ENCODE measurements around the gene PPP6R3.

Gene PPP6R3

GRCh38 chr11:68501813-68502212 is 41.3 kb downstream of the PPP6R3 start:
- no peak for TF ChIP-seq CTCF (IDR thresholded peaks at IDR 0.05; ENCODE audit: extremely low read depth, insufficient read depth, missing control alignments)
- no peak for DNase-seq (ENCODE audit: low spot score)
- in situ Hi-C loops (cut with MboI; ENCODE audit: low pct_unique_long_range_greater_than_20kb, low sequenced_read_pairs, unreplicated experiment), result no loop called here

GRCh38 chr11:68503251-68503687 is 42.7 kb downstream of the PPP6R3 start:
- no peak for TF ChIP-seq CTCF (IDR thresholded peaks at IDR 0.05; ENCODE audit: extremely low read depth, insufficient read depth, missing control alignments)

DNA sequence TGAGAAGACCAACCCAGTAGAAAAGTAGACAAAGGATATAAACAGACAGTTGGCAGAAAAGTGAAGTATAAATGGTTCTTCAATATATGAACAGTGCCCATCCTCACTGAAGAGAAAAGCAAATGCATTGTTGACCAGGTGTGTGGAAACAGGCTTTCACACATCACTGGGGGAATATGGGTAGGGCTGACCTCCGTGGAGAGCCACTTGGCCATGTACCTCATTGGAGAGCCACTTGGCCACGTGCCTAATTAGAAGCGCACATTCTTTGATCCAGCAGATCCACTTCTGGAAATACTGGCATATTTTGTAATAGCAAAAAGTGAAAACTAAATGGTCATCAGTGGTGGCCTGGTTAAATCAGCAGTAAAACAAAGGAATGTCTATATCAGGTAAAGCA is 43.2 kb downstream of the PPP6R3 start:
- in situ Hi-C loops (cut with MboI; ENCODE audit: low pct_unique_long_range_greater_than_20kb, low sequenced_read_pairs, unreplicated experiment), result no loop called here
- no peak for DNase-seq (ENCODE audit: low spot score)
- TF ChIP-seq CTCF (IDR thresholded peaks at IDR 0.05; ENCODE audit: extremely low read depth, insufficient read depth, missing control alignments), result no peak

More at GRCh38 chr11:68503251-68503687, 42.7 kb downstream of the PPP6R3 start:
- in situ Hi-C loops (cut with MboI; ENCODE audit: low pct_unique_long_range_greater_than_20kb, low sequenced_read_pairs, unreplicated experiment), result no loop called here
- no peak for DNase-seq (ENCODE audit: low spot score)

DNA sequence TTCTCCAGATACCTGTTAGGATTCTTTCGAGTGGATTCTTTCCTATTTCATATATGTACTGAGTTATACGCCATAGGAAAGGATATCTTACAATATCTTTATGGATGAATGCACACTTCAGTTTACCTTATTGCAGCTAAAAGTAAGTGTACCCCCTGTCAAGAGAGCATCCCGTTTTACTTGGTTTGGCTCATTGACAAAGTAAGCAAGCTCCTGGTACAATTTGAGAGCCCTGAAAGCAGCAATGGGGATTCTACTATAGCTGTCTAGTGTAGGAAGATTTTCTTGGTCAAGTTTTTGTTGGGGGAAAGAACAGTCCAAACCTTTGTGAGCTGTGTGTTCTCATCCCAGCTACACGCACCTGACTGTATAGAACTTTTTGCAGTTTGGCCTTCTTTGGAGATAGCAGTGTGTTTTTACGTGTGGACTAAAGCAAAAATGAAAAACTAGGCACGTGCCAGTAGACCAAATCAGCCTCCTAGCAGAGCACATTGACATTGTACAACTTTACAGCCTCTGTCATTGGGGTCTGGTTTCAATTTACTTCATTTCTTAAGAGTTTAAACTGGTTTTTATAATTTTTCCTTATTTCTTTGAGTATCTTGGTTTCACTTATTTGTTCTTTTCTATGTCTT is 44.0 kb downstream of the PPP6R3 start:
- no peak for TF ChIP-seq CTCF (IDR thresholded peaks at IDR 0.05; ENCODE audit: extremely low read depth, insufficient read depth, missing control alignments)
- in situ Hi-C loops (cut with MboI; ENCODE audit: low pct_unique_long_range_greater_than_20kb, low sequenced_read_pairs, unreplicated experiment), result no loop called here
- no peak for DNase-seq (ENCODE audit: low spot score)

DNA sequence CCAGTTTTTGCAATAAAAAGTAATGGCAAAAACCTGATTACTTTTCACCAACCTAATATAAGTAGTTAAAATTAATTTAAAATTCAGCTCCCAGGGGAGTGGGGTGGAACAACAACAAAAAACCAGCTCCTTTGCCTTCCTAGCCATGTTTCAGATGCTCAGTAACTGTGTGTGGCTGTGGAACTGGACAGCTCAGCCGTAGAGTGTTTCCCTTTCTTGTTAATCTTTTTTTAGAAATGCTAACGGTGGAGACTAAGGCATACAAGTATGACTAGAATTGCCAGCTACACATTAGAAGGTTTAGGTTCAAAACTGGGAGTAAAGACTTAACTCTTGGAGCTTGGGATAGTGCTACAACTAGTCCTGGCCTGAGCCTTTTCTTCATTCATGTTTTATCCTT is 45.0 kb downstream of the PPP6R3 start:
- in situ Hi-C loops (cut with MboI; ENCODE audit: low pct_unique_long_range_greater_than_20kb, low sequenced_read_pairs, unreplicated experiment), result no loop called here
- DNase-seq (ENCODE audit: low spot score), result no peak
- TF ChIP-seq CTCF (IDR thresholded peaks at IDR 0.05; ENCODE audit: extremely low read depth, insufficient read depth, missing control alignments), result no peak

DNA sequence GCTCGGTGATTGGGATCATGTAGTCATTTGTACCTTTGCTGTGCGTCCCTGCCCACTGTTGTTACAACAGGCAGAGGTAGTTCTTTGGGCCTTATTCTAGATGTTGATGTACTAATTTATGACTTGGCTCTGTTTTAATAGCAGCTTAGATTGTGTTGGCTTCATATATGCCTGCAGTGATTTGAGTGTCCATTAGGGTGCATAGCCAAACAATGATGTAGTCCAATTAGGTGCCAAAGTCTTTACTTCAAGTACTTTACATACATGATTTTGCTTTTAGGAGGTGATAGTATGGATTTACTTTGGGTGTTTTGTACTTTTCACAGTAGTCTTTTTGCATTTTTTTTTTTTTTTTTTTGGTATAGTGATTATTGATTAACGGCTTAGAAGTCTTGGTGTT is 46.4 kb downstream of the PPP6R3 start:
- TF ChIP-seq CTCF (IDR thresholded peaks at IDR 0.05; ENCODE audit: extremely low read depth, insufficient read depth, missing control alignments), result no peak
- no peak for DNase-seq (ENCODE audit: low spot score)
- in situ Hi-C loops (cut with MboI; ENCODE audit: low pct_unique_long_range_greater_than_20kb, low sequenced_read_pairs, unreplicated experiment), result no loop called here

Measured in GM13977 (cell line).